Myocyte (in vitro differentiated cells): ENCODE results near the gene EQTN. TPM values are rescaled to one million over a fixed set of nuclear protein-coding genes. Genes with fewer than 3 reads are reported as not detected.
A peak's percentile ranks its signal among the peaks of the same experiment; 100 is the strongest.
"Not testable (repeated sequence)": the region's sequence is repeated elsewhere in the genome, so short reads cannot be mapped to it uniquely, and the experiment has no call there.

Experiments used
- DNase-seq: peaks from one replicate; pipeline ENCODE4 v3.0.0-alpha.2; 2012; ENCODE audit warnings: low read depth
- total RNA-seq: library from RNA; depleted of rRNA; stranded (reverse); fragments of >200 nt; gene quantifications from 2 replicates; pipeline ENCODE4 v1.2.3, GENCODE V29; 2014

EQTN gene
- total RNA-seq, 1 donor from 2014 or later = not detected

DNA sequence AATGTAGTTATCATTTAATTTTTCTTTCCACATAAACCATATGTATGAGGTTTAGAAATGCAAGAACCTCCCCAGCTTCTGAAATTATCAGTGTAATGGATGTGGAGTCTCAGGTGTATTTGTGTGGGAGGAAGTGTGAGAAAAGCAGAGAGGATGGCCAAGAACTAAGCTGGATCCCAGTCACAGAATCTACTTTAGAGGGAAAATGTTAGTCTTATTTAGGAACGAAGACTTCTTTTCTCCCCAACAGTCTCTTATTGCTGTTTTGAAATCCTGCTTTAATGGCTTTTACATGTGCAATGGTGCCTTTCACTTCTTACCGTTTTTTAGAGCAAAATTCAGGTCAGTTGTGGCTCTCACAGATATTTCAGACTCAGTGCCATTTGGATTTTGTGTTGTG is 3.0 kb downstream of the EQTN start:
- no peak for DNase-seq

DNA sequence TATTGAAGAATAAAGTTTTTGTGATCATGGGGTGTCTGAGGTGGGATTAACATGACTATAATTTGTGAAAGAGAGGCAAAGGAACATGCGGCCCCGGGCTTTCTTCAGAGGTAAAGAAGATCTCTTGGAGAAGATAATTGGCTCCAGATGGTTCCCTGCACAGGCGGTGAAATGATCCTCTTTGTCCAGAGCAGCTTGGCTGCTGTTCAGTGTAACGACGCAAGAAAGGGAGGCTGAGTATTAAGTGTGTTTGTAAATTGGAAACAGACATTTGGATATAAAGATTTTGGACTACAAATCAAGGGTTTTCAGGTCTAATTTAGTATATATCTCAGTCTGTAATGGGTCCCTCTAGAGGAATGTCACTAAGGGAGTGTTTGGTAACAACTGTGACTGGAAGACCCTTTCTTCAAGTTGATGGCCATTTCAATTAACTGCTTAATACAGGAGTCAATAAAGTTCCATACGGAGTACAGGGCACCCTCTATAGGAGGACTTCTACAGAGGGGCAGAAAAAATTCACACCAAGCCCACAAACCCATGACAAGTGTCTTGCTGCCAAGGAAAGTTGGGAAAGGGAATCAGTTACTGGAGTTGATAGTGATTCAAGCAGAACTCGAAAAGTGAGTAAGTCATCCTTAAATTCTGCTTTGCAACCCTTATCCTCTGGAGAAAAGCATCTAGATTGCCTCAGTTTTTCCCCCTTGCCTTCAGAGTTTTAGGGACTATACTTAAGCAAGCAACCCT is 4.1 kb downstream of the EQTN start:
- no peak for DNase-seq

DNA sequence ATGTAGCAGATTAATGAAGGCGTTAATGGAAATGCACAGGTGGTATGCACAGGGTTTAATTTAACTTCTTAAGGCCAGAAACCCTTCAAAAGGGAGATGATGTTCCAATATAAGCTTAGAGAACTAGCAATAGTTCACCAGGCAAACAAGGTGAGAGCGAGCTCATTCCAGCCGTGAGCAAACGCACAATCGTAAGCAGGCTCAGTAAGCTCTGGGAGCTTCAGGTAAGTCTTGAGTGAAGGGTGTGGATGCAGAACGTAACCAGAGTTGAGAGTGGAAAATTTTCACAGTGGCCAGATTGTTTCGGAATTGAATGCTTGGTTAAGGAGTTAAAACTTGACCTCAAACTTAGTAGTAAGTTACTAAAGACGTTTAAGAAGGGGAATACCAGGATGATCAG is 5.7 kb downstream of the EQTN start:
- no peak for DNase-seq

DNA sequence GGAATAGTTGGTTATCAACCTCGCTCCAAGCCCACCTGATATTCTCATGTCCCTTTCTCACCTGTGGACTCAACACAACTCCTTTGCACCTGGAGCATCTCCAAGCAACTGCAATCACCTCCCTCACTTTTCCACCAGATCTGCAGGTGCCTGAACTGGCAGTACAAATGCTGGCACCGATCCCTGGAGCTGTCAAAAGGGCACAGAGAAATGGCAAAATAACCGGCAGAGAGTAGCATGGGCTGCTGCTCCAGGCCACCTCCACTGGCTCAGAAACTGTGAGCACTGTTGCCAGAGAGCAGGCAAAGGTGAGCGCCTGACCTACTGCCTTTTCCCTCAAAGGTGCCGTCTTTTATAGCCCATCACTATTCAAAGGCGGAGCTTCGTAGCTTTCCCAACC is 14.7 kb downstream of the EQTN start:
- no peak for DNase-seq

DNA sequence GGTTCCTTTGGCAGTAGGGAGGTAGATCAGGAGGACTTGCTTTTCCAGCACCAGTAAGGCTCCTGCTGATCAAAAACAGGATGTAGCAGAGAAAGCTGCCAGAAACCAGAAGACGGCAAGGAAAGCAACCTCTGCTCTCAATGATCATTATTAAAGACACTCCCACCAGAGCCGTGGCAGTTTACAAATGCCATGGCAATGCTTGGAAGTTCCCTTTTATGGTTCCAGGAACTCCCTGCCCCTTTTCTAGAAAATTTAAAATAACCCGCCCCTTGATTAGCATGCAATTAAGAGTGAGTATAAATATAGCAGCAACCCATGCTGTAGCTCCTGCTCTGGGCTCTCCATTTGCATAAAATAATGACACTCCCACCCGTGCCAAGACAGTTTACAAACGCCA is 16.1 kb downstream of the EQTN start:
- no peak for DNase-seq

GRCh38 chr9:27280249-27280648 is 16.7 kb downstream of the EQTN start:
- no peak for DNase-seq

DNA sequence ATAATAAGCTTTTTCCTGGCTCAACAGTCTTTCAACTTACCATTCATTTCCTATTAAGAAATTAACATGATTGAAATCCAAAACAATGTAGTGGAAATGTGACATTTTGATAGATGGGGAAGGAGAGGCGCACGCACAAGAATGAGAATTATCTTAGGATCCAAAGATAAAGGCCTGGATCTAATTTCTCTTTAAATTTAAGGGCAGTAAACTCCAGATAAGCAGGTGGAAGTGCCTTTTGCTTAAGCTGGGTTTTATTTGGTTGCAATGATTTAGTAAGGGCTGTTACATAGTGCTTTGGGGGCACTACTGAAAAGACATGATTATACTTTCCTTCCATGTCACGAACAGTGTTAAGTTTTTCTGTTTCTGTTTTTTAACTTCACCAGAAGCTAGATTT is 17.3 kb downstream of the EQTN start:
- DNase-seq = no peak

- DNase-seq = no peak
Measured at GRCh38 chr9:27278374-27278773, 18.6 kb downstream of the EQTN start.

GRCh38 chr9:27276193-27277030 is 20.5 kb downstream of the EQTN start:
- peak; percentile 67 for DNase-seq

GRCh38 chr9:27273186-27273585 is 23.8 kb downstream of the EQTN start:
- DNase-seq = no peak

GRCh38 chr9:27272103-27272502 is 24.8 kb downstream of the EQTN start:
- DNase-seq = no peak

DNA sequence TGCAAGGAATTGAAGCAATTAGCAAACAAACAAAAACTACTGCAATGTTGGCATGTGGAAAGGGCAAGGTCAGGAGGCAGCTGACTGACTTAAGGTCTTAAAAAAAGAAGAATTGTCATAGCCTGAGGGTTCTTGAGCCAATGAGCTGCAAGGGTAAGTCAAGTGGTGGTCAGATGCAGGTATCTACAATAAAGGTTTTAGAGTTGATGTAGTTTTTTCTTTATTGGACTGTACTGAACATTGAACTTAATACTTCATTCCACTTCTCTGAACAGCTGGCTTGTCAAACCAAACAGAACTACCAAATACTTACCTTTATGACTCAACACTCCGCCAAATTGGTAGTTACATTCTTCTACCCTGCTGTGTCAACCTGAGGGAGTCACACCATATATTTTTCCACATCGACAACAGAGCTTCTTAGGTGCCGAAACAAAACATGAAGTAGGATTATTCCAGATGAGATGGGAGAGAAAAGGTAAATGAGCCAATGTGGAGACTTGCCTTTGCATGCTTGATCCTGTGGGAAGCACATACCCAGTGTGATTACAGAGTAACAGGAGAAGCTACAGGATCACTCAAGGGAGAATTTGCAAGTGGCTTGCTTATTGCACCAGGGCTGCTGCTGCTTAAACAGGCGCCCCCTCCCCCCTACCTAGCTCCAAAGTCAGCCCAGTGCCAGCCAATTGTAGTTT is 35.3 kb downstream of the EQTN start:
- no peak for DNase-seq

DNA sequence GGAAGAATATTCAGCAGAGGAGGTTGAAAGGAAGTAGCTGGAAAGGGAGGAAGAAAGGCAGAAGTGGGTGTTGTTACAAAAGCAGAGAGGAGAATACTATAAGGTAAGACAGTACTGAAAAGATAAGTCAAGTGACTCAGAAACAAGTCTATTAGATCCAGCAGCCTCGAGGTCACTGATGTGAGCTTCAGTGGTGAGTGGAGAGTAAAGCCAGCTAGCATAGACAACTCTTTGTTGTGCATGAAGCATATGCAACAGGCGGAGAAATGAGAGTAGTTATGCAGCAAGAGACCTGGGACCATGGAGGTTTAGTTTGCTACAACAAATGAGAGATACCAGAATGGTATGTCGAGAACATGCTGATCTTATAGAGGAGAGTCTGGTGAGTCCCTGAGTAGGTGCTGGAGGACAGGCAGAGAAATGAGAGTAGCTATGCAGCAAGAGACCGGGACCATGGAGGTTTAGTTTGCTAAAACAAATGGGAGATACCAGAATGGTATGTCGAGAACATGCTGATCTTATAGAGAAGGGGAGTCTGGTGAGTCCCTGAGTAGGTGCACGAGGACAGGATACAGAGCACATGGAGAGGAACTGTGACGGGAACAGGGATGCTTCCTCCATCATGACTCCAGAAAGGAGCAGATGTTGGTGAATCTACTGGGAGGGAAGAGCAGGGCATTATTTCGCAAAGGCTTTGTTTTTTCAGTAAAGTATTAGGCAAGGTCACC is 36.0 kb downstream of the EQTN start:
- DNase-seq = no peak

- DNase-seq = no peak
Measured at GRCh38 chr9:27258662-27259061, 38.3 kb downstream of the EQTN start.

- no peak for DNase-seq
Measured at GRCh38 chr9:27248702-27249101, 48.2 kb downstream of the EQTN start.

GRCh38 chr9:27247756-27248155 is 49.2 kb downstream of the EQTN start:
- peak; percentile 85 for DNase-seq

GRCh38 chr9:27239648-27240047 is 57.3 kb downstream of the EQTN start:
- DNase-seq = not testable (repeated sequence)
